ENCODE measurements around the gene FAM3C. TPM values are rescaled to one million over a fixed set of nuclear protein-coding genes. Genes with fewer than 3 reads are reported as not detected.

Gene FAM3C
- total and polyA plus RNA-seq, 11 donors: 20.6 to 97.2 (median 45.3) TPM

- Histone ChIP-seq H3K9me3 (peaks cover 0 to 7% (median 0%) of the 10 kb centered on the region in 12 donors), H3K36me3 (no peaks in the 10 kb centered on the region), H3K4me1 (no peaks in the 10 kb centered on the region), H3K27me3 (no peaks in the 10 kb centered on the region), H3K27ac (no peak overlapping the region), H3K4me3 (no peak overlapping the region)
- WGBS, 4 donors: 49 to 65% (median 59%) methylated on average over 3 of the region's 3 CpGs
- DNase-seq: no peak
- no peak for ATAC-seq
- TF ChIP-seq CTCF (IDR thresholded peaks at IDR 0.05) (no peak), POLR2A (IDR thresholded peaks at IDR 0.05) (no peak)
- intact Hi-C loops (cut with DNase I): no loop called here
These were observed 82.8 kb downstream of the FAM3C start for GRCh38 chr7:121313220-121313792.

DNA sequence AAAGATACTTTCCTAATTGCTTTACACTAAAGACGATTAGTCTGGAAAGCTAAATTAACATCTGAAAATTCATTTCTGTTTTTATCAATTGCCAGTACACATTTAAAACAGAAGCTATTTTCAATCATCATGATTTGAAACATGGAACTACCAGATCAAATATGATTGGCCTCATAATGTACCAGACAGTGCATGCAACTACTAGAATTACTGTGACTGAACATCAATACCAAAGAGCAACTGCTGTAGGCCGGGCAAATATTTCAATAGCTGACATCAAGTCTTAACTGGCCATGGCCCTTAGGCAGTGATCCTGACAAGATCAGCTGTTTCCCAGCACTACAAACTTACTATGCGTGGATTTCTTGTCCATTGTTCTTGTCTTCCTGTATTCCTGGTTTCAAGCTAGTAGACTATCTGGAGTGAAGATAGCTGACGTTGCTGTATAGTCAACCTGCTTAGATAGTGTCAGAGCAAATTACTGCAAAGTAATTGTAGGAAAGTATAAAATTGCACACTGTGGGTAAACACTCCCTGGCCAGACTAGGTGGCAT lies 89.0 kb downstream of the FAM3C start:
- H3K27ac ChIP-seq: no peak overlapping the region
- H3K36me3 ChIP-seq: no peaks in the 10 kb centered on the region
- peaks cover 0 to 7% (median 0%) of the 10 kb centered on the region in 12 donors for H3K9me3 ChIP-seq
- H3K4me1 ChIP-seq: no peaks in the 10 kb centered on the region
- H3K4me3 ChIP-seq: no peak overlapping the region
- ATAC-seq (no peak), DNase-seq (no peak)
- TF ChIP-seq POLR2A (IDR thresholded peaks at IDR 0.05) (no peak), CTCF (IDR thresholded peaks at IDR 0.05) (no peak)
- WGBS, 4 donors: 50 to 63% (median 57%) methylated on average over 4 of the region's 4 CpGs
- intact Hi-C loops (cut with DNase I): no loop called here
- no peaks in the 10 kb centered on the region for H3K27me3 ChIP-seq

- Histone ChIP-seq H3K9me3 (peaks cover 0 to 7% (median 0%) of the 10 kb centered on the region in 12 donors), H3K27ac (no peak overlapping the region), H3K4me1 (no peaks in the 10 kb centered on the region), H3K4me3 (no peak overlapping the region), H3K36me3 (no peaks in the 10 kb centered on the region), H3K27me3 (no peaks in the 10 kb centered on the region)
- intact Hi-C loops (cut with DNase I): no loop called here
- TF ChIP-seq POLR2A (IDR thresholded peaks at IDR 0.05): no peak
- TF ChIP-seq CTCF (IDR thresholded peaks at IDR 0.05): no peak
- ATAC-seq (no peak), DNase-seq (no peak)
- WGBS, 4 donors: 48 to 58% (median 55%) methylated on average over 3 of the region's 3 CpGs
These were observed 89.5 kb downstream of the FAM3C start for GRCh38 chr7:121306565-121306964.

DNA sequence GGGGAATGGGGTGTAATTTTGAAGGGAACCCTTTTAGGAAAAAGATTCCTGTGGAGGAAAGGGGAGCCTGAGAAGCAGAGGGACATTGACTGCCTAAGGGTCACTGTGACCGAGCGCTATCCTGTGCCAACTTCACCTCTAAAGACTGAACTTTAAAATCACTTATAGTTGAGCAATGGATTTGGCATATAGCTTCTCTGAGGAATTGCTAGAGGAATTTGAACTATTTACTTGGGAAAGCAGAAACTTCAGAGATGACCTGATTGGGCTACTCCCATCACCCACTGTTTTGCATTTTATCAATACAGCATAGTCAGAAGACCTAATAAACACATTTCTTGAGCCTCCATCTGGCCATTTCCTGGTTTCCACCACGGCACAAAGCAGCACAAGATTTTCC lies 91.0 kb downstream of the FAM3C start:
- Histone ChIP-seq H3K27ac (no peak overlapping the region), H3K9me3 (peaks cover 0 to 6% (median 0%) of the 10 kb centered on the region in 12 donors), H3K27me3 (no peaks in the 10 kb centered on the region), H3K4me1 (no peaks in the 10 kb centered on the region), H3K4me3 (no peak overlapping the region), H3K36me3 (no peaks in the 10 kb centered on the region)
- WGBS, 4 donors: 82 to 87% (median 84%) methylated on average over 3 of the region's 3 CpGs
- intact Hi-C loops (cut with DNase I): no loop called here
- no peak for ATAC-seq
- DNase-seq: no peak
- no peak for TF ChIP-seq CTCF (IDR thresholded peaks at IDR 0.05)
- TF ChIP-seq POLR2A (IDR thresholded peaks at IDR 0.05): no peak

Data from heart left ventricle (tissue), 16 donors.